Activated CD4-positive, alpha-beta memory T cell treated with anti-CD3 and anti-CD28 coated beads for 36 hours (primary cell): ENCODE measurements around the gene PAK1IP1. TPM values are rescaled to one million over a fixed set of nuclear protein-coding genes. Genes with fewer than 3 reads are reported as not detected.
"Not testable (repeated sequence)": the region's sequence is repeated elsewhere in the genome, so short reads cannot be mapped to it uniquely, and the experiment has no call there.

ENCODE experiments used
- CTCF ChIA-PET: fragments of 350-600 bp; sonication (Branson Sonifier 250); formaldehyde crosslinking; loops from one replicate; lab custom pipeline; 2021; ENCODE audit warnings: antibody characterized with exemption, inconsistent platforms; lab: Charles Lee
- POLR2A ChIA-PET: fragments of 350-600 bp; sonication (Branson Sonifier 250); formaldehyde crosslinking; loops from one replicate; lab custom pipeline; 2021; ENCODE audit warnings: antibody characterized with exemption; lab: Charles Lee
- DNase-seq: peaks from one replicate; pipeline ENCODE4 v3.0.0-alpha.2; 2020
- H3K27ac Mint-ChIP-seq: one replicate; pipeline ENCODE4 v1.8.0; 2021; ENCODE audit warnings: mixed read lengths
- H3K27me3 Mint-ChIP-seq: one replicate; pipeline ENCODE4 v1.8.0; 2021; ENCODE audit warnings: mixed read lengths
- H3K36me3 Mint-ChIP-seq: one replicate; pipeline ENCODE4 v1.8.0; 2021; ENCODE audit warnings: mixed read lengths
- H3K4me1 Mint-ChIP-seq: one replicate; pipeline ENCODE4 v1.8.0; 2021; ENCODE audit warnings: low read depth, mixed read lengths
- H3K4me3 Mint-ChIP-seq: one replicate; pipeline ENCODE4 v1.8.0; 2021; ENCODE audit warnings: mild to moderate bottlenecking, mixed read lengths
- H3K9me3 Mint-ChIP-seq: one replicate; pipeline ENCODE4 v1.8.0; 2021; ENCODE audit warnings: mixed read lengths
- intact Hi-C: fragments of 100-400 bp; cut with micrococcal nuclease; formaldehyde crosslinking; loops from one replicate; pipeline ENCODE4 v1.15.1; 2023
- total RNA-seq, 2 experiments: library from RNA; stranded (reverse); gene quantifications; one replicate each; pipeline ENCODE4 v1.2.3, GENCODE V29; 2021

The PAK1IP1 gene
- total RNA-seq, 2 experiments from 2014 or later, result 28.2 to 32.8 TPM

DNA sequence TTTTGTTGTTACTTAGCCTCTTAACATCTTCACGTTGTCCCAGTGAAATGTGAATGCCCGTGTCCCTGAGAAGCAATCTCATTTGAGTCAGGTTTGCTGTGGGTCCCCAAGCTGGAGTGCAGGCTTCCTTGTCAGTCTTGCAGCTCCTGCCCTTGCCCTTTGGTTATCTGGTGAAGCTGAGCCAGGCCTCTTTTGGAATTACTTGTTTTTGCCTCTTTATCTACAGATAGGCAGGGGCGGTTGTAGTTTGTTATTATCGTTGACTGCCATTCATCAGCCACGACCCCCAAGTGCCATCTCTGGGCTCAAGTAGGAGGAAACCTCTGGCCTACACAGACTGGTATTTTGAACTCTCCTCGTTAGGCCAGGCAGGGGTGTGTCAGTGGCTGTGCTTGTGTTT lies 30.3 kb downstream of the PAK1IP1 start:
- ChIA-PET CTCF (interaction anchor here (2.4 kb wide), 1 partner anchor 246 kb away, joined by 6 read pairs; no protein-coding TSS in a partner anchor), POLR2A (interaction anchor here (1.0 kb wide), 1 partner anchor 23 kb away, joined by 4 read pairs; the partner anchor contains the start of gene TMEM14B)
- no peaks in the 10 kb centered on the region for H3K9me3 Mint-ChIP-seq
- H3K27me3 Mint-ChIP-seq, result no peaks in the 10 kb centered on the region
- H3K4me3 Mint-ChIP-seq, result no peak overlapping the region
- H3K27ac Mint-ChIP-seq, result no peak overlapping the region
- peaks cover 13% of the 10 kb centered on the region for H3K36me3 Mint-ChIP-seq
- no peak for DNase-seq
- intact Hi-C loops, result loop anchor here (10.0 kb wide), 1 partner anchor 320 kb away; no protein-coding TSS in a partner anchor
- peaks cover 29% of the 10 kb centered on the region for H3K4me1 Mint-ChIP-seq

GRCh38 chr6:10725716-10726115 lies 30.9 kb downstream of the PAK1IP1 start:
- Mint-ChIP-seq H3K27me3 (no peaks in the 10 kb centered on the region), H3K4me1 (peaks cover 29% of the 10 kb centered on the region), H3K9me3 (no peaks in the 10 kb centered on the region), H3K4me3 (no peak overlapping the region), H3K27ac (no peak overlapping the region), H3K36me3 (peaks cover 18% of the 10 kb centered on the region)
- no peak for DNase-seq
- ChIA-PET CTCF (interaction anchor here (1.0 kb wide), 1 partner anchor 21 kb away, joined by 3 read pairs; no protein-coding TSS in a partner anchor), POLR2A (interaction anchor here (0.8 kb wide), 1 partner anchor 22 kb away, joined by 3 read pairs; the partner anchor contains the start of gene TMEM14B)
- intact Hi-C loops, result loop anchor here (10.0 kb wide), 1 partner anchor 321 kb away; no protein-coding TSS in a partner anchor

DNA sequence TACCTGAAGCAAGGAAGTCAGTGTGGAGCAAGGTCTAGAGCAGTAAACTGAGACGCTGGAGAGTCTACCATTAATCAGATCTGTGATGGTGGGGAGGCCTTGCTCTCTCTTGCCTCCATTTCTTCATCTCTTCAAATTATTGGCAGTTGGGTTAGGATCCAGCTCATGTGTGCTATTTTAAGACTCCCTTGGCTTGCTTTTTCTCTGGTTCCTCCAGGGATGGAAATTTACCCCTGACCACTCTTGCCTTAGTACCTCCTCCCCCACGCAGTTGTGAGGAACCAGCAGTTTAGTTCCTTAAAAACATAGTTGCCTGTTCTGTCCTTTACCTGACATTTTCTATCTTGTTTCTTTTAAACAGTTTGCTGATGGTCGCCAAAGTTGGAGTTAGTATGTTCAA lies 35.5 kb downstream of the PAK1IP1 start:
- peaks cover 2% of the 10 kb centered on the region for H3K4me1 Mint-ChIP-seq
- ChIA-PET POLR2A (interaction anchor here (1.3 kb wide), 1 partner anchor 17 kb away, joined by 5 read pairs; no protein-coding TSS in a partner anchor), CTCF (no interaction called here)
- no peak overlapping the region for H3K27ac Mint-ChIP-seq
- peaks cover 23% of the 10 kb centered on the region for H3K36me3 Mint-ChIP-seq
- no peaks in the 10 kb centered on the region for H3K9me3 Mint-ChIP-seq
- no peak for DNase-seq
- intact Hi-C loops, result no loop called here
- no peak overlapping the region for H3K4me3 Mint-ChIP-seq
- H3K27me3 Mint-ChIP-seq, result no peaks in the 10 kb centered on the region

GRCh38 chr6:10733151-10733715 lies 38.5 kb downstream of the PAK1IP1 start:
- H3K4me1 Mint-ChIP-seq, result no peaks in the 10 kb centered on the region
- intact Hi-C loops, result no loop called here
- no peak overlapping the region for H3K27ac Mint-ChIP-seq
- H3K36me3 Mint-ChIP-seq, result peaks cover 16% of the 10 kb centered on the region
- H3K9me3 Mint-ChIP-seq, result no peaks in the 10 kb centered on the region
- H3K4me3 Mint-ChIP-seq, result no peak overlapping the region
- no peak for DNase-seq
- H3K27me3 Mint-ChIP-seq, result no peaks in the 10 kb centered on the region
- CTCF ChIA-PET, result no interaction called here
- POLR2A ChIA-PET, result no interaction called here

DNA sequence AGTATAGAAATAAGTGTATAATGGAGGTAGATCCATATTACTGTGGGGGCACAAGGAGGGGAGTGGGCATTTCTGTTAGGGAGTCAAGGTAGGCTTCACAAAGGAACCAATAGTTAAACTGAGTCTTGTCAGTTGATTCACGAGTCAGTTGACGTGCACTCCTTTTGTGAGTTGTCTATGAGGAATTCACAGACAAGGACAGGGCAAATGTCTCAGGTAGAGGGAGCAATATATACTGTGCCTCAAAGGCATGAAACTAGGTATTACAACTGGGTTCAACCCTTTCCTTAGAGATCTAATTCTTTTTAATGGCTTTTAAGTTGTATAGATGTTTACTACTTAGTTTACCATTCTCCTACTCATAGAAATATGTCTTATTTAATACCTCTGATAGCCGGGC lies 39.1 kb downstream of the PAK1IP1 start:
- CTCF ChIA-PET, result no interaction called here
- intact Hi-C loops, result no loop called here

GRCh38 chr6:10736731-10737130 lies 42.0 kb downstream of the PAK1IP1 start:
- DNase-seq, result no peak
- H3K4me3 Mint-ChIP-seq, result no peak overlapping the region
- H3K4me1 Mint-ChIP-seq, result no peaks in the 10 kb centered on the region
- CTCF ChIA-PET, result no interaction called here
- POLR2A ChIA-PET, result no interaction called here
- H3K36me3 Mint-ChIP-seq, result peaks cover 8% of the 10 kb centered on the region
- H3K27me3 Mint-ChIP-seq, result no peaks in the 10 kb centered on the region
- no peak overlapping the region for H3K27ac Mint-ChIP-seq
- H3K9me3 Mint-ChIP-seq, result no peaks in the 10 kb centered on the region
- intact Hi-C loops, result no loop called here

More for the DNA sequence above, 39.1 kb downstream of the PAK1IP1 start:
- DNase-seq, result no peak
- peaks cover 14% of the 10 kb centered on the region for H3K36me3 Mint-ChIP-seq
- H3K27me3 Mint-ChIP-seq, result no peaks in the 10 kb centered on the region
- POLR2A ChIA-PET, result no interaction called here
- no peak overlapping the region for H3K4me3 Mint-ChIP-seq
- no peak overlapping the region for H3K27ac Mint-ChIP-seq
- no peaks in the 10 kb centered on the region for H3K9me3 Mint-ChIP-seq
- no peaks in the 10 kb centered on the region for H3K4me1 Mint-ChIP-seq

GRCh38 chr6:10740061-10740460 lies 45.3 kb downstream of the PAK1IP1 start:
- no peak for DNase-seq
- Mint-ChIP-seq H3K4me3 (no peak overlapping the region), H3K27me3 (no peaks in the 10 kb centered on the region), H3K36me3 (no peaks in the 10 kb centered on the region), H3K9me3 (no peaks in the 10 kb centered on the region), H3K4me1 (no peaks in the 10 kb centered on the region), H3K27ac (no peak overlapping the region)
- CTCF ChIA-PET, result no interaction called here
- intact Hi-C loops, result no loop called here
- POLR2A ChIA-PET, result no interaction called here

DNA sequence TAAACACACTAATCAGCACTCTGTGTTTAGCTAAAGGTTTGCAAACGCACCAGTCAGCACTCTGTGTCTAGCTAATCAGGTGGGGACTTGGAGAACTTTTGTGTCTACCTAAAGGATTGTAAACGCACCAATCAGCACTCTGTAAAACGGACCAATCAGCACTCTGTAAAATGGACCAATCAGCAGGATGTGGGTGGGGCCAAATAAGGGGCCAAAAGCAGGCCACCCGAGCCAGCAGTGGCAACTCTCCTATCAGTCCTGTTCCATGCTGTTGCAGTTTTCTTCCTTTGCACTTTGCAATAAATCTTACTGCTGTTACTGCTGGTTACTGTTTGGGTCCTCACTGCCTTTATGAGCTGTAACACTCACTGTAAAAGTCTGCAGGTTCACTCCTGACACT lies 46.9 kb downstream of the PAK1IP1 start:
- H3K36me3 Mint-ChIP-seq, H3K27ac Mint-ChIP-seq, CTCF ChIA-PET, H3K4me3 Mint-ChIP-seq, intact Hi-C loops, H3K27me3 Mint-ChIP-seq, H3K9me3 Mint-ChIP-seq, POLR2A ChIA-PET, DNase-seq: not testable (repeated sequence)
- H3K4me1 Mint-ChIP-seq, result peaks cover 11% of the 10 kb centered on the region

- Mint-ChIP-seq H3K9me3 (no peaks in the 10 kb centered on the region), H3K27ac (no peak overlapping the region), H3K36me3 (peaks cover 7% of the 10 kb centered on the region), H3K27me3 (no peaks in the 10 kb centered on the region), H3K4me1 (peaks cover 15% of the 10 kb centered on the region), H3K4me3 (no peak overlapping the region)
- DNase-seq, result no peak
- intact Hi-C loops, result no loop called here
- ChIA-PET POLR2A (no interaction called here), CTCF (no interaction called here)
Measured at GRCh38 chr6:10742251-10742650, 47.5 kb downstream of the PAK1IP1 start.

GRCh38 chr6:10743515-10743914 lies 48.7 kb downstream of the PAK1IP1 start:
- Mint-ChIP-seq H3K27ac (no peak overlapping the region), H3K36me3 (peaks cover 12% of the 10 kb centered on the region), H3K4me3 (no peak overlapping the region), H3K9me3 (no peaks in the 10 kb centered on the region), H3K4me1 (peaks cover 17% of the 10 kb centered on the region), H3K27me3 (no peaks in the 10 kb centered on the region)
- intact Hi-C loops, result no loop called here
- POLR2A ChIA-PET, result no interaction called here
- no peak for DNase-seq
- CTCF ChIA-PET, result no interaction called here

- Mint-ChIP-seq H3K4me1 (peaks cover 31% of the 10 kb centered on the region), H3K27ac (no peak overlapping the region), H3K4me3 (no peak overlapping the region), H3K36me3 (peaks cover 15% of the 10 kb centered on the region), H3K9me3 (no peaks in the 10 kb centered on the region), H3K27me3 (no peaks in the 10 kb centered on the region)
- no peak for DNase-seq
- POLR2A ChIA-PET, result no interaction called here
- intact Hi-C loops, result loop anchor here (5.0 kb wide), 1 partner anchor 347 kb away; the partner anchor contains the start of gene SMIM13
- CTCF ChIA-PET, result no interaction called here
Measured at GRCh38 chr6:10745116-10745515, 50.3 kb downstream of the PAK1IP1 start.

DNA sequence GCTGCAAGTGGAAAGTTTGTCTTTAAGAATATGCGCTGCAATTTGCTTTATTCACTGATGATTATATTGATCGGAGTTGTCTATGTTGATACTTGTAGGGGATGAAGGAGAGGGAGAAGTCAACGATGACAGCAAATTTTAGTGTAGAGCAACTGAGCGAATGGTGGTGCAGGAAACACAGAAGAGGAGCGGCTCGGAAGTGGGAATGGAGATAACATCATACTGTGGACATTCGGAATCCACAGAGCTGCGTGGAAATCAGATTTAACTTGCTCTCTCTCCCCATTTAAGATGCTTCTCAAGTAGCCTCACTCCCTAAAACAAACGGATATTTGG lies 52.1 kb downstream of the PAK1IP1 start:
- peaks cover 26% of the 10 kb centered on the region for H3K36me3 Mint-ChIP-seq
- no peaks in the 10 kb centered on the region for H3K9me3 Mint-ChIP-seq
- H3K27me3 Mint-ChIP-seq, result no peaks in the 10 kb centered on the region
- peak overlapping the region; percentile 86 for H3K27ac Mint-ChIP-seq
- H3K4me3 Mint-ChIP-seq, result peak overlapping the region; percentile 88
- intact Hi-C loops, result loop anchor here (1.0 to 5.0 kb wide), 5 partner anchors 24 to 345 kb away; partner anchors contain the start of genes C6orf52, MAK, PAK1IP1 and SMIM13
- POLR2A ChIA-PET, result interaction anchor here (0.9 to 2.6 kb wide), 5 partner anchors 16 to 52 kb away, joined by 3 to 16 read pairs (median 5); partner anchors contain the start of genes C6orf52, PAK1IP1 and TMEM14C
- H3K4me1 Mint-ChIP-seq, result peaks cover 44% of the 10 kb centered on the region
- no peak for DNase-seq
- CTCF ChIA-PET, result interaction anchor here (0.9 to 2.1 kb wide), 8 partner anchors 13 to 347 kb away, joined by 3 to 5 read pairs (median 4); partner anchors contain the start of gene SMIM13
